Measurements from ENCODE around the gene ZNF519.

ZNF519 gene

GRCh38 chr18:14086458-14087231, 45.6 kb downstream of the ZNF519 start:
- TF ChIP-seq ZNF274 (IDR thresholded peaks at IDR 0.05; ENCODE audit: low read depth, low read length) (no peak), SUZ12 (IDR thresholded peaks at IDR 0.05; ENCODE audit: extremely low read depth, insufficient read depth, insufficient read length) (no peak), YY1 (IDR thresholded peaks at IDR 0.05; ENCODE audit: insufficient read depth, insufficient read length) (no peak)
- Histone ChIP-seq H3K9ac (ENCODE audit: insufficient read length, low read depth) (peak overlapping the region; percentile 25), H3K4me1 (ENCODE audit: insufficient read depth, insufficient read length) (peaks cover 7% of the 10 kb centered on the region), H3K9me3 (ENCODE audit: insufficient read depth, low read length) (no peaks in the 10 kb centered on the region), H3K27me3 (ENCODE audit: insufficient read depth, insufficient read length) (no peaks in the 10 kb centered on the region), H3K4me3 (ENCODE audit: insufficient read length, low read depth) (no peak overlapping the region), H3K36me3 (ENCODE audit: insufficient read depth, insufficient read length, low read length) (no peaks in the 10 kb centered on the region)
- DNase-seq (ENCODE audit: low read depth, low spot score): peak; percentile 30

GRCh38 chr18:14085770-14086457, 46.3 kb downstream of the ZNF519 start:
- no peak for TF ChIP-seq SUZ12 (IDR thresholded peaks at IDR 0.05; ENCODE audit: extremely low read depth, insufficient read depth, insufficient read length)
- no peak for TF ChIP-seq YY1 (IDR thresholded peaks at IDR 0.05; ENCODE audit: insufficient read depth, insufficient read length)
- no peak for TF ChIP-seq ZNF274 (IDR thresholded peaks at IDR 0.05; ENCODE audit: low read depth, low read length)
- peak overlapping the region; percentile 25 for H3K9ac ChIP-seq (ENCODE audit: insufficient read length, low read depth)

GRCh38 chr18:14075196-14075595, 57.0 kb downstream of the ZNF519 start:
- H3K27me3 ChIP-seq (ENCODE audit: insufficient read depth, insufficient read length): no peaks in the 10 kb centered on the region
- H3K36me3 ChIP-seq (ENCODE audit: insufficient read depth, insufficient read length, low read length): peaks cover 5% of the 10 kb centered on the region

More at GRCh38 chr18:14085770-14086457, 46.3 kb downstream of the ZNF519 start:
- Histone ChIP-seq H3K4me3 (ENCODE audit: insufficient read length, low read depth) (no peak overlapping the region), H3K4me1 (ENCODE audit: insufficient read depth, insufficient read length) (peaks cover 7% of the 10 kb centered on the region), H3K27me3 (ENCODE audit: insufficient read depth, insufficient read length) (no peaks in the 10 kb centered on the region), H3K9me3 (ENCODE audit: insufficient read depth, low read length) (no peaks in the 10 kb centered on the region), H3K36me3 (ENCODE audit: insufficient read depth, insufficient read length, low read length) (no peaks in the 10 kb centered on the region)
- no peak for DNase-seq (ENCODE audit: low read depth, low spot score)

GRCh38 chr18:14074187-14074586, 58.0 kb downstream of the ZNF519 start:
- no peaks in the 10 kb centered on the region for H3K27me3 ChIP-seq (ENCODE audit: insufficient read depth, insufficient read length)
- no peak for TF ChIP-seq ZNF274 (IDR thresholded peaks at IDR 0.05; ENCODE audit: low read depth, low read length)
- no peak for TF ChIP-seq YY1 (IDR thresholded peaks at IDR 0.05; ENCODE audit: insufficient read depth, insufficient read length)
- TF ChIP-seq SUZ12 (IDR thresholded peaks at IDR 0.05; ENCODE audit: extremely low read depth, insufficient read depth, insufficient read length): no peak
- DNase-seq (ENCODE audit: low read depth, low spot score): no peak

More at GRCh38 chr18:14075196-14075595, 57.0 kb downstream of the ZNF519 start:
- Histone ChIP-seq H3K9me3 (ENCODE audit: insufficient read depth, low read length) (no peaks in the 10 kb centered on the region), H3K4me1 (ENCODE audit: insufficient read depth, insufficient read length) (no peaks in the 10 kb centered on the region), H3K9ac (ENCODE audit: insufficient read length, low read depth) (no peak overlapping the region), H3K4me3 (ENCODE audit: insufficient read length, low read depth) (no peak overlapping the region)
- no peak for DNase-seq (ENCODE audit: low read depth, low spot score)
- TF ChIP-seq ZNF274 (IDR thresholded peaks at IDR 0.05; ENCODE audit: low read depth, low read length) (no peak), YY1 (IDR thresholded peaks at IDR 0.05; ENCODE audit: insufficient read depth, insufficient read length) (no peak), SUZ12 (IDR thresholded peaks at IDR 0.05; ENCODE audit: extremely low read depth, insufficient read depth, insufficient read length) (no peak)

GRCh38 chr18:14053661-14054060, 78.6 kb downstream of the ZNF519 start:
- Histone ChIP-seq H3K36me3 (ENCODE audit: insufficient read depth, insufficient read length, low read length) (no peaks in the 10 kb centered on the region), H3K27me3 (ENCODE audit: insufficient read depth, insufficient read length) (no peaks in the 10 kb centered on the region), H3K9me3 (ENCODE audit: insufficient read depth, low read length) (peaks cover 2% of the 10 kb centered on the region; the same call in 1 of the 2 replicates), H3K9ac (ENCODE audit: insufficient read length, low read depth) (no peak overlapping the region), H3K4me3 (ENCODE audit: insufficient read length, low read depth) (no peak overlapping the region), H3K4me1 (ENCODE audit: insufficient read depth, insufficient read length) (no peaks in the 10 kb centered on the region)
- TF ChIP-seq ZNF274 (IDR thresholded peaks at IDR 0.05; ENCODE audit: low read depth, low read length): no peak
- no peak for DNase-seq (ENCODE audit: low read depth, low spot score)

More at GRCh38 chr18:14074187-14074586, 58.0 kb downstream of the ZNF519 start:
- H3K36me3 ChIP-seq (ENCODE audit: insufficient read depth, insufficient read length, low read length): peaks cover 5% of the 10 kb centered on the region
- no peaks in the 10 kb centered on the region for H3K4me1 ChIP-seq (ENCODE audit: insufficient read depth, insufficient read length)
- no peak overlapping the region for H3K4me3 ChIP-seq (ENCODE audit: insufficient read length, low read depth)
- H3K9me3 ChIP-seq (ENCODE audit: insufficient read depth, low read length): no peaks in the 10 kb centered on the region
- H3K9ac ChIP-seq (ENCODE audit: insufficient read length, low read depth): no peak overlapping the region
